Spleen (tissue), 11 donors: ENCODE data around the gene KLK5. TPM values are rescaled to one million over a fixed set of nuclear protein-coding genes. Genes with fewer than 3 reads are reported as not detected.

Source experiments
- DNase-seq: peaks from one replicate; pipeline ENCODE4 v3.0.0-alpha.2; 2020
- H3K27ac ChIP-seq, 8 donors: fragments of 200-600 bp; sonication (generic) in 7 of 8; 1 replicate in 4 of 8; 2 replicates in 4 of 8; pipeline versions ENCODE4 v1.5.0 to v1.8.0; 2016 to 2021; ENCODE audit warnings: inconsistent platforms in 4 of 8, mild to moderate bottlenecking in 4 of 8, moderate library complexity in 1 of 8
- H3K27me3 ChIP-seq, 7 donors: fragments of 200-600 bp; sonication (generic) in 6 of 7; replicated peaks in 1 of 7; 1 replicate in 4 of 7; 2 replicates in 3 of 7; pipeline versions ENCODE4 v1.5.0 to v1.8.0; 2016 to 2021; ENCODE audit warnings: inconsistent platforms in 3 of 7, mild to moderate bottlenecking in 1 of 7
- H3K36me3 ChIP-seq, 6 donors: fragments of 200-600 bp; sonication (generic) in 5 of 6; 1 replicate in 4 of 6; 2 replicates in 2 of 6; pipeline versions ENCODE4 v1.5.0 to v1.8.0; 2016 to 2021; ENCODE audit warnings: inconsistent platforms in 2 of 6
- H3K4me1 ChIP-seq, 6 donors: fragments of 200-600 bp; sonication (generic) in 5 of 6; 1 replicate in 3 of 6; 2 replicates in 3 of 6; pipeline versions ENCODE4 v1.5.0 to v1.8.0; 2016 to 2021; ENCODE audit warnings: inconsistent platforms in 3 of 6
- H3K4me3 ChIP-seq, 8 donors: fragments of 200-600 bp; sonication (generic) in 7 of 8; 1 replicate in 4 of 8; 2 replicates in 4 of 8; pipeline versions ENCODE4 v1.5.0 to v1.8.0; 2016 to 2021; ENCODE audit warnings: inconsistent platforms in 4 of 8, mild to moderate bottlenecking in 4 of 8, moderate library complexity in 2 of 8
- H3K9me3 ChIP-seq, 8 donors: fragments of 200-600 bp; sonication (generic) in 7 of 8; 1 replicate in 4 of 8; 2 replicates in 4 of 8; pipeline versions ENCODE4 v1.5.0 to v1.8.0; 2016 to 2021; ENCODE audit warnings: inconsistent platforms in 4 of 8
- POLR2A ChIP-seq, 3 donors: fragments of 450-650 bp; IDR thresholded peaks; one replicate each; pipeline ENCODE4 v1.5.1; 2017; ENCODE audit warnings: antibody characterized with exemption in 3 of 3, mild to moderate bottlenecking in 1 of 3
- POLR2AphosphoS5 ChIP-seq, 3 donors: sonication (generic); formaldehyde crosslinking; IDR thresholded peaks; one replicate each; pipeline ENCODE4 v1.5.1; 2017; ENCODE audit warnings: antibody characterized with exemption in 3 of 3
- WGBS, 5 donors: extraction: QIAGEN DNeasy Blood & Tissue Kit in 3 of 5; methylation state at CpG; one replicate each; pipeline versions ENCODE4 v1.1.5 to v1.1.7; 2013 to 2018; 5-methylcytosine and 5-hydroxymethylcytosine counted together
- intact Hi-C: fragments of 100-400 bp; cut with DNase I; formaldehyde crosslinking; loops from one replicate; pipeline ENCODE4 v1.15.0; 2023; ENCODE audit warnings: low total_unique reads
- polyA plus RNA-seq, 3 donors: library from polyadenylated mRNA; stranded (reverse); fragments of 200-250 nt; gene quantifications; one replicate each; pipeline ENCODE4 v1.2.1, GENCODE V29; 2013
- total RNA-seq, 7 donors: library from RNA; depleted of rRNA in 3 of 7; stranded (reverse); fragments of >200 nt in 3 of 7; fragmentation: NEBNext Ultra II Directional in 4 of 7; extraction: Animal tissue kit (Norgen Biotek cat#: 25700) in 4 of 7; gene quantifications; one replicate each; pipeline versions ENCODE4 v1.1.0 to v1.2.1, GENCODE V29; 2016 to 2021
- TF ChIP-seq, protein P1 (sequence below), 11 experiments: fragments of 200-600 bp in 7 of 11; fragments of 450-650 bp in 4 of 11; sonication (generic) in 4 of 11; IDR thresholded peaks in 8 of 11; conservative IDR thresholded peaks in 3 of 11; 1 replicate in 7 of 11; 2 replicates in 4 of 11; pipeline versions ENCODE4 v1.4.0 to v1.8.0; 2016 to 2021; ENCODE audit warnings: antibody characterized with exemption in 11 of 11, inconsistent platforms in 4 of 11, mild to moderate bottlenecking in 1 of 11
- donor health status: healthy with polysubstance abuse.
- donor health status: DM: no; HTN: no; CAD: no; lungs with moderate emphysema.
- donor health status: DM: no; HTN: no; CAD: no.
- donor health status: Bipolar disorder and iron deficiency.
- donor health status: healthy.
- donor health status: DM: no; HTN: no; CAD: no.
- donor health status: DM: yes; HTN: yes; CAD: no.

KLK5 gene
- total and polyA plus RNA-seq, 10 donors, result 0.13 to 0.79 TPM; not detected in 8

DNA sequence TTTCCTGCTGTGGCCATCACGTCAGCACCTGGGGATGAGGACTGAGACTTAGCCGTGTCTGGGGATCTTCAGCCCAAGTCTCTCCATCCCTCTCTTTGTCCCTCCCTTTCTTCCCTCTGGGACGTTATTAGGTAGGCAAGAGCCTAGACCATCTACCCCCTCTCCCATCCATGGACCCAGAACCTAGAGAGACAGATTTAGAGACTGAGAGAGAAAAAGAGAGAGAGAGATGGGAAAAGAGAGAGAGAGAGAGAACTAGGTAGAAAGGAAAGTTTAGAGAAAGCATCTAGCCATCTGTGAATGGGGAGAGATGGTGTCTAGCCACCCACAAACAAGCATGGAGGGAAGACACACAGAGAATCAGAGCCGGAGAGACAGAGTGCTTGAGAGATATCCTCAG is 42.1 kb downstream of the KLK5 start:
- H3K9me3 ChIP-seq, result no peaks in the 10 kb centered on the region
- H3K36me3 ChIP-seq, result no peaks in the 10 kb centered on the region
- peaks cover 0 to 9% (median 0%) of the 10 kb centered on the region in 6 donors for H3K4me1 ChIP-seq
- no peak overlapping the region for H3K27ac ChIP-seq
- no peak for DNase-seq
- intact Hi-C loops, result no loop called here
- TF ChIP-seq POLR2A (IDR thresholded peaks at IDR 0.05) (no peak), POLR2AphosphoS5 (IDR thresholded peaks at IDR 0.05) (no peak)
- TF ChIP-seq, protein P1, sequence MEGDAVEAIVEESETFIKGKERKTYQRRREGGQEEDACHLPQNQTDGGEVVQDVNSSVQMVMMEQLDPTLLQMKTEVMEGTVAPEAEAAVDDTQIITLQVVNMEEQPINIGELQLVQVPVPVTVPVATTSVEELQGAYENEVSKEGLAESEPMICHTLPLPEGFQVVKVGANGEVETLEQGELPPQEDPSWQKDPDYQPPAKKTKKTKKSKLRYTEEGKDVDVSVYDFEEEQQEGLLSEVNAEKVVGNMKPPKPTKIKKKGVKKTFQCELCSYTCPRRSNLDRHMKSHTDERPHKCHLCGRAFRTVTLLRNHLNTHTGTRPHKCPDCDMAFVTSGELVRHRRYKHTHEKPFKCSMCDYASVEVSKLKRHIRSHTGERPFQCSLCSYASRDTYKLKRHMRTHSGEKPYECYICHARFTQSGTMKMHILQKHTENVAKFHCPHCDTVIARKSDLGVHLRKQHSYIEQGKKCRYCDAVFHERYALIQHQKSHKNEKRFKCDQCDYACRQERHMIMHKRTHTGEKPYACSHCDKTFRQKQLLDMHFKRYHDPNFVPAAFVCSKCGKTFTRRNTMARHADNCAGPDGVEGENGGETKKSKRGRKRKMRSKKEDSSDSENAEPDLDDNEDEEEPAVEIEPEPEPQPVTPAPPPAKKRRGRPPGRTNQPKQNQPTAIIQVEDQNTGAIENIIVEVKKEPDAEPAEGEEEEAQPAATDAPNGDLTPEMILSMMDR (IDR thresholded peaks at IDR 0.05 in 8 of 11, conservative IDR thresholded peaks at IDR 0.05 in 3 of 11), result no peak
- H3K27me3 ChIP-seq, result peaks cover 0 to 91% (median 35%) of the 10 kb centered on the region in 7 donors
- H3K4me3 ChIP-seq, result no peak overlapping the region
- 52 to 79% (median 63%) methylated on average over 4 of the region's 4 CpGs for WGBS, 5 donors

- WGBS, 5 donors, result 4 to 12% (median 5%) methylated on average over 29 to 36 of the region's 36 CpGs
- intact Hi-C loops, result no loop called here
- no peaks in the 10 kb centered on the region for H3K36me3 ChIP-seq
- H3K27ac ChIP-seq, result no peak overlapping the region
- TF ChIP-seq, protein P1 (IDR thresholded peaks at IDR 0.05 in 8 of 11, conservative IDR thresholded peaks at IDR 0.05 in 3 of 11), result no peak
- TF ChIP-seq POLR2AphosphoS5 (IDR thresholded peaks at IDR 0.05) (no peak), POLR2A (IDR thresholded peaks at IDR 0.05) (no peak)
- H3K4me3 ChIP-seq, result peak overlapping the region in 3 of 8 donors; percentile 10 to 46 (median 20)
- H3K27me3 ChIP-seq, result peaks cover 0 to 89% (median 40%) of the 10 kb centered on the region in 7 donors
- H3K4me1 ChIP-seq, result peaks cover 0 to 9% (median 0%) of the 10 kb centered on the region in 6 donors
- no peak for DNase-seq
- H3K9me3 ChIP-seq, result no peaks in the 10 kb centered on the region
These were observed 43.4 kb downstream of the KLK5 start for GRCh38 chr19:50909240-50910070.

GRCh38 chr19:50908336-50908735 is 44.5 kb downstream of the KLK5 start:
- TF ChIP-seq POLR2AphosphoS5 (IDR thresholded peaks at IDR 0.05) (no peak), POLR2A (IDR thresholded peaks at IDR 0.05) (no peak)
- TF ChIP-seq, protein P1 (IDR thresholded peaks at IDR 0.05 in 8 of 11, conservative IDR thresholded peaks at IDR 0.05 in 3 of 11), result no peak
- Histone ChIP-seq H3K9me3 (no peaks in the 10 kb centered on the region), H3K36me3 (no peaks in the 10 kb centered on the region), H3K27ac (no peak overlapping the region), H3K4me3 (no peak overlapping the region), H3K4me1 (peaks cover 0 to 9% (median 0%) of the 10 kb centered on the region in 6 donors), H3K27me3 (peaks cover 0 to 92% (median 40%) of the 10 kb centered on the region in 7 donors)
- DNase-seq, result no peak
- intact Hi-C loops, result no loop called here
- 58 to 74% (median 65%) methylated on average over 12 to 25 of the region's 25 CpGs for WGBS, 5 donors

DNA sequence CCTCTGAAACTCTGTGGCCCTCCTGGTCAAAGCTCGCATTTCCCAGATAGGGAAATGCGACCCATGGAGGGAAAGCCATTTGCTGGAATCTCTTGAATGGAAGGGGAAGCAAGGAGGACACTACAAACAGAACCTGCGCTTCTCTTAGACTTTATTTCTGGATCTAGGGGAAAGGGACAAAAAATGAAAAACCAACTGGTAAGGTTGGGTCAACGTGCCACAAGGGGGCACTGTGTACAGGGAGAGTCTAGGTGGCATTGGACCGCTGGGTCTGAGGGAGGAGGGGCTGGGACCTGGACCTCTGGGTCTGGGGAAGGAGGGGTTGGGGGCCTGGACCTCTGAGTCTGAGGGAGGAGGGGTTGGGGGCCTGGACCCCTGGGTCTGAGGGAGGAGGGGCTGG is 46.6 kb downstream of the KLK5 start:
- Histone ChIP-seq H3K4me3 (no peak overlapping the region), H3K27me3 (peaks cover 0 to 76% (median 28%) of the 10 kb centered on the region in 7 donors), H3K4me1 (peaks cover 0 to 9% (median 0%) of the 10 kb centered on the region in 6 donors), H3K27ac (no peak overlapping the region), H3K36me3 (no peaks in the 10 kb centered on the region), H3K9me3 (no peaks in the 10 kb centered on the region)
- WGBS, 5 donors, result 11 to 21% (median 14%) methylated on average over 5 of the region's 5 CpGs
- DNase-seq, result no peak
- intact Hi-C loops, result no loop called here
- TF ChIP-seq, protein P1 (IDR thresholded peaks at IDR 0.05 in 8 of 11, conservative IDR thresholded peaks at IDR 0.05 in 3 of 11), result peak in 5 of 11 experiments; percentile 14 to 43 (median 22)
- TF ChIP-seq POLR2A (IDR thresholded peaks at IDR 0.05), result no peak
- no peak for TF ChIP-seq POLR2AphosphoS5 (IDR thresholded peaks at IDR 0.05)
